ENCODE data around the gene RAB20. TPM values are rescaled to one million over a fixed set of nuclear protein-coding genes. Genes with fewer than 3 reads are reported as not detected.

RAB20 gene
- total and polyA plus RNA-seq, 10 of the 15 experiments (the other 5 are each of a cell fraction or from before 2014, with no cell fraction given): 0.48 to 33.1 (median 9.6) TPM

GRCh38 chr13:110478405-110479214, 82.9 kb downstream of the RAB20 start (continued):
- TF ChIP-seq JUND (IDR thresholded peaks at IDR 0.05; ENCODE audit: low read depth, low read length) (no peak), POLR2AphosphoS5 (IDR thresholded peaks at IDR 0.05; ENCODE audit: low read length) (no peak), YY1 (IDR thresholded peaks at IDR 0.05; ENCODE audit: low read depth, low read length) (no peak), POLR2A (IDR thresholded peaks at IDR 0.05; ENCODE audit: low read depth, low read length) (no peak), PAX5 (IDR thresholded peaks at IDR 0.05; ENCODE audit: borderline replicate concordance, low read depth, low read length) (no peak)

- CTCF ChIA-PET: no interaction called here
- Histone ChIP-seq H3K4me1 (ENCODE audit: control insufficient read depth, insufficient read depth, low read length) (peaks cover 11% of the 10 kb centered on the region; the same call in 1 of the 2 replicates), H3K36me3 (ENCODE audit: control insufficient read depth in 2 of 2, insufficient read depth in 2 of 2, low read length in 1 of 2) (no peaks in the 10 kb centered on the region), H3K27me3 (replicated peaks in 1 of 2; ENCODE audit: control insufficient read depth in 2 of 2, insufficient read depth in 2 of 2, low read length in 1 of 2) (peaks cover 1 to 3% of the 10 kb centered on the region in 2 experiments; a peak in 3 of 4 replicates), H4K20me1 (ENCODE audit: control insufficient read depth, insufficient read depth) (no peaks in the 10 kb centered on the region), H3K4me2 (ENCODE audit: control insufficient read depth, insufficient read depth) (no peak overlapping the region), H3K4me3 (no peak overlapping the region), H3K79me2 (ENCODE audit: control insufficient read depth, insufficient read depth, low read length) (no peaks in the 10 kb centered on the region), H2AFZ (ENCODE audit: control insufficient read depth, low read depth, low read length) (no peak overlapping the region), H3K27ac (ENCODE audit: control insufficient read depth, insufficient read depth) (no peak overlapping the region), H3K9ac (ENCODE audit: control insufficient read depth, insufficient read depth, low read length) (no peak overlapping the region), H3K9me3 (replicated peaks; ENCODE audit: control insufficient read depth, insufficient read depth, low read length) (no peaks in the 10 kb centered on the region)
- in situ Hi-C loops (cut with MboI): no loop called here
- RAD21 ChIA-PET (ENCODE audit: unreplicated experiment): no interaction called here
- DNase-seq (ENCODE audit: low read depth, low spot score) (no peak), FAIRE-seq (no peak), ATAC-seq (no peak)
- POLR2A ChIA-PET: interaction anchor here (0.9 kb wide), 1 partner anchor 37 kb away, joined by 3 read pairs; no protein-coding TSS in a partner anchor
- BruUV-seq (replicated peaks): no TSS peak
- intact Hi-C loops (cut with micrococcal nuclease; ENCODE audit: unreplicated experiment): loop anchor here (10.0 kb wide), 2 partner anchors 437 to 567 kb away; partner anchors contain the start of gene ANKRD10
- SMC1A ChIA-PET (ENCODE audit: uncharacterized antibody, unreplicated experiment): no interaction called here
- no peak for TF ChIP-seq HDGF (IDR thresholded peaks at IDR 0.05)
- TF ChIP-seq NR2C1 (IDR thresholded peaks at IDR 0.05): no peak
- no peak for TF ChIP-seq BCL3 (IDR thresholded peaks at IDR 0.05; ENCODE audit: borderline replicate concordance, insufficient read depth, low read depth, low read length, poor library complexity, severe bottlenecking)
- 23% methylated on average over 4 of the region's 4 CpGs for WGBS (ENCODE audit: insufficient coverage, insufficient replicate concordance, low lambda C conversion rate, missing lambda C conversion rate)
Observed at GRCh38 chr13:110477706-110478245, 83.7 kb downstream of the RAB20 start.
